DMS114 treated with DMSO at 0.1 percent for 48 hours (cell line): ENCODE measurements around the gene LRIT1.

Source experiments
- DNase-seq: peaks from one replicate; lab custom pipeline; 2025; ENCODE audit not compliant: unreplicated experiment; lab: John Stamatoyannopoulos, UW

The LRIT1 gene

DNA sequence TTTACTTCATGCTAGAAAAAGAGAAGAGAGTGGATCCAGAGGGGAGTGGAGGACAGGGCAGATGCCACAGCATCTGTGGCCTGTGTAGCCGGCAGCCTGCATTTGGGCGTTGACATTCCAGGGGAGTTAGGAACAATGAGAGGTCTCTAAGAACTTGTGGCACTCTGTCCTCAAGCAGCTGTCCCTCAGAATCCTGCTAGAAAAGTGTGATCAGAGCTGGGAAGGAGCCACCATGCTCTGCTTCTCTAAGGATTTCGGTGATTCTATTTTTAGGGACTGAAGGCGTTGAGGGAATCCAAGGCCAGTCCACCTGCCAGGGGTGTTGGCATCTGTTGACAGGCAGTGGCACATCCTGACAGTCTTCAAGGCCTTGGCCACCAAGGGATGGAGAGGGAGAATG is 23.6 kb downstream of the LRIT1 start:
- DNase-seq, result no peak

DNA sequence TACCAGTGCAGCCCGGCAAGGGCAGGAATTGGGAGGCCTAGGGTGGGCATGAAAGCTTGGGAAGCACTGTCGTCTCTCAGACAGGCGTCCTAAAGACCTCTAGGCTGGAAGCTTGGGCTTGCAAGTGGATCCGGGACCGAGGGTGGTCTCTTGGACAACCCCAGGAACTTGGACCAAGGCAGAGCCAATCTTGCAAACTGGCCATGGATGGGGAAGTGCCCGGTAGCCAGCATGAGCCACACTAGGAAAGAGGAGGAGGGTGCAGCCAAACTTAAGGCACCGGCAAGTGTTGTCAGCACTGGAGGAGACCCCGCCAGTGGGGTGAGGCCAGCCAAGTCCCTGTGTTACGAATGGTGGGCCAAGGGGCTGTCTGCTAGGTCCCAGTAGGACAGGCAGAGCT is 24.5 kb downstream of the LRIT1 start:
- DNase-seq, result no peak

DNA sequence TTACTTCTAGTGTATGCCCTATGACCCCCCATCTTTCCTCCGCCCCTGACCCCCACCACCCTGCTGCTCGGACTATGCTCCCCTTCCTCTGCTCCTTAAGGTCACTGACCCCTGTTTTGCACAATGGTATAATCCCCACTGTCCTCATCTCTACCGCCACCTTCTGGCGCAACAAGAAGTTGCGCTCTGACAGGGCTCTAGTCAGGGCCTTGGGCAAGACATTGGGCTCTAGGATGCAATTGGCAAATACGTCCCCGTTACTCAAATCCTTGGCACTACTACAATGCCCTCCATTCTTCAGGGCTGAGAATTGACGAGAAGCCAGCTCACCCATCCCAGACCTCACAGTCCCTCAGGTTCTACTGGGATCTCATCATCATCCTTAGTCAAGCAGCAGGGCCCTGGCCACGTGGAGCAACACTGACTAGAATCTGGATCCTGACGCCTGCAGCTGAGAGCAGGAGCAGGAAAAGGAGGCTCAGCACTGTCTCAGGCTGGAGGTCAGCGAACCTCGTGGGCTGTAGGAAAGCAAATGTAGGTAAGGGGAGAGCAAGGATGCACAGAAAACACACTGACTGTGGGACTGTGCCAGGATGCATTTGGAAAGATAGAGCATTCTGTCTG is 26.6 kb downstream of the LRIT1 start:
- DNase-seq, result no peak

DNA sequence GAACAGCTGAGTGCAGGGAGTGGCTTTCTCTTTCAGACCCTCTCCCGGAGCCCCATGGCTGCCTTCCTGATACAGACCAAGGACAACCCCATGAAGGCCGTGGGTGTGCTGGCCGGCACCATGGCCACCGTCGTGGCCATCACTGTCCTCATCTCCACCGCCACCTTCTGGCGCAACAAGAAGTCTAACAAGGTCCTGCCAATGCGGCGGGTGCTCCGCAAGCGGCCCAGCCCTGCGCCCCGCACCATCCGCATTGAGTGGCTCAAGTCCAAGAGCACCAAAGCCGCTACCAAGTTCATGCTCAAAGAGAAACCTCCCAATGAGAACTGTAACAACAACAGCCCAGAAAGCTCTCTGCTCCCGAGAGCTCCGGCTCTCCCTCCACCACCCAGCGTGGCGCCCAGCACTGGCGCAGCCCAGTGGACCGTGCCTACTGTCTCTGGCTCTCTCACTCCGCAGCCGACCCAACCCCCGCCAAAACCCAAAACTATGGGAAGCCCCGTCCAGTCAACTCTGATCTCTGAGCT is 27.2 kb downstream of the LRIT1 start:
- DNase-seq, result no peak

DNA sequence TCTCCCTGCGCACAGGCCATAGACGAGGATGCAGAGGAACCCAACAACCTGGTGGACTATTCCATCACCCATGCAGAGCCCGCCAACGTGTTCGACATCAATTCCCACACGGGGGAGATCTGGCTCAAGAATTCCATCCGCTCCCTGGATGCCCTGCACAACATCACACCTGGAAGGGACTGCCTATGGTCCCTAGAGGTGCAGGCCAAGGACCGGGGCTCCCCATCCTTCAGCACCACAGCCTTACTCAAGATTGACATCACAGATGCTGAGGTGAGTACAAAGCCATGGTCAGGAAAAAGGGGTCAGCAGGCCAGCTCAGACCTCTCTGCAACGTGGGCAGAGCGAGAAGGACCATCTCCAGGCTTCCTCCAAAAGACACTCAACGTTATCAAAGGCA is 28.3 kb downstream of the LRIT1 start:
- no peak for DNase-seq

DNA sequence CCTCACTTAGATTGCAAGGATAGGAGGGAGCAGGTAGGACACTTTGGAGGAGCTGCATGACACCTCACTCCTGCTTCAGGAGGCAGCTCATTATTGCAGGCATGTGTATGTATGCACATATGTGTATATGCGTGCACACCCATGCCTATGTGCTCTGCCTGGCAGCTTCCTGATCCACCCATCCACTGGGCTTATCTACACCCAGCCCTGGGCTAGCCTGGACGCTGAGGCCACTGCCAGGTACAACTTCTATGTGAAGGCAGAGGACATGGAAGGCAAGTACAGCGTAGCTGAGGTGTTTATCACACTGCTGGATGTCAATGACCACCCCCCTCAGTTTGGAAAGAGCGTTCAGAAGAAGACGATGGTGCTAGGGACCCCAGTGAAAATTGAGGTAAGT is 29.3 kb downstream of the LRIT1 start:
- no peak for DNase-seq

DNA sequence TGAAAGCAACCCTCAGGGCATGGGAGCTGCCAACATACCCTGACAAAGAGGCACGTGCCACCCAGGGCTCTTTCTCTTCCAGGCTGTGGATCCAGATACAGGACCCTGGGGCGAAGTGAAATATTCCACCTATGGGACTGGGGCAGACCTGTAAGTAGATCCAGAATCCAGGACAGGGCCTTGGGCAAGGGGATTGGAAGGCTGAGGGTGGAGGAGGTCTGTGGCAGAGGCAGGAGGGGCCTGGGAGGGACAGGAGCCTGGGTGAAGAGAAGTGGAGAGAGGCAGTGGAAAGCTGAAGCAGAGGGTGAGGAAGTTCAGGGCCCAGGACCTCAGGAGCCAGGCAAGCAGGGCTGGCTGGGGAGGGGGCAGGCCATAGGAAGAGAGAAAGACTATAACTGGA is 29.8 kb downstream of the LRIT1 start:
- DNase-seq, result no peak

DNA sequence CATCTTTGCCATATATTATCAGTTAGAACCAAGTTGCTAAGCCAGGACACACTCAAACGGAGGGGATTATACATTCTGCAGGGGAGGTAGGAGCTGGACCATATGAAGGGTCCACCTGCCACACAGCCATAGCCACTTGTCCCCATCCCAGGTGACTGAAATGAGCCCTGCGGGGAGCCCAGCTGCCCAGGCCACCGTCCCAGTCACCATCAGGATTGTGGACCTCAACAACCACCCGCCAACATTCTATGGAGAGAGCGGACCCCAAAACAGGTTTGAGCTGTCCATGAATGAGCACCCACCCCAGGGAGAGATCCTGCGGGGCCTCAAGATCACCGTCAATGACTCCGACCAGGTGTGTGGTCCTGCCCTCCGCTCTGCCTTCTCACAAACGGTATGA is 33.3 kb downstream of the LRIT1 start:
- no peak for DNase-seq

DNA sequence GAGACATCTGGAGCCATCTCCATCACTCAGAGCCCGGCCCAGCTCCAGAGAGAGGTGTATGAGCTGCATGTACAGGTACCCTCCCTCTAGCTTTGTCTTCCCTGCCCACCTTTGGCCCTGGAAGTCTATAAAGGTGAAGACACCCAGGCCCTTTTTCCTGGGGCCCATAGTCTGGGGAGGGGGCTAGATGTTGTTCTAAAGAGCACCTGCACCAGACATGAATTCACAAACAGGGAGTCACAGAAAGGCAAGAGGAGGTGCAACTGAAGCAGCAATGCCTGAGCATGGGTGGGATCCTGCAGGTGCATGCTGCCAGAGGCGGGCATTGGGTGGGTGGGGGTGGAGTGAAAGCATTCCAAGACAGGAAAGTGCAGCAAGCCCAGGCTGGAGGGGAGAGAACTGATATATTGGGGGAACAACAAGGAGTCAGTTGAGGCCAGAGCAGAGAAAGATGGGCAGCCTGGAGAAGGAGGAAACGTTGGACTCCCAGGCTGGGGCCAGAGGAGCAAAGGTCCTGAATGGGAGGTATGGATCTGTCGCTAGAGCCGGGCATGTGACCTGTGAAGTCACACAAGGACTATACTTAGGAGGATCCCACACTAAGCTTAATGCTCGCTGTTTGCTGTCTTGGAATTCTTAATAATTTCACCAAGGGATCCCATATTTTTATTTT is 35.4 kb downstream of the LRIT1 start:
- DNase-seq, result no peak

DNA sequence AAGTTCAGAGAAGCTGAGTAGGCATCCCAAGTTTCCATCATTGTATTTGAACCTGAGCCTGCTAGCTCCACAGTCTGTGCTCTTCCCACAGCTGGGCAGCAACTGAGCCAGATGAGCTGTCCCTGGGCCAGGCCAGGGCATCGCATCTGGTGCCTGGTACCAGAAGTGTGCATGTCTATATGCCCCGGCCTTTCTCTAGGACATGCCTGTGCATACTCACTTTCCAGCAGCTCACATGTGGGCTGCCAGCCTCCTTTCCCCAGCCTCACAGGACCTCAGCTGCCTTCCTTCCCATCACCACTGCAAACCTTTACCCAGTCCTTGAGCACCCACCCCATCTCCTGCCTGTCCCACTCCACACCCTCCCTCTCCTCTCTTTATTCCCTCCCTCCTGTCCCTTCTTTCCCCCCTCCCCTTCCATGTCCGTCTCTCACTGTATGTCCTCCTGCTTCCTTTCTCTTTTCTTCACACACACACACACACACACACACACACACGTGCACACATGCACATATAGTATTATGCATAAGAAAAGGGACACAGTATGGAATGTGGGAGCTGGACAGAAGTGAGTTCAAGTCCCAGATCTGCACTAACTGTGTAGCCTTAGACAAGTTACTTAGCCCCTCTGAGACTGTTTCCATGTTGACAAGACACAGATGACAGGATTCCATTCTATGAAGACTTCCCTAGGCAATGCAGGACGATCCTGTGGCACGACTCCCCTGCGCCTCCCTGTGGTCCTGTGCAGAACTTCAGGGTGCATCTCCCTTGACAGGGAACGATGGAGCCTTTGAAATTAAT is 36.1 kb downstream of the LRIT1 start:
- peak; percentile 5 for DNase-seq

DNA sequence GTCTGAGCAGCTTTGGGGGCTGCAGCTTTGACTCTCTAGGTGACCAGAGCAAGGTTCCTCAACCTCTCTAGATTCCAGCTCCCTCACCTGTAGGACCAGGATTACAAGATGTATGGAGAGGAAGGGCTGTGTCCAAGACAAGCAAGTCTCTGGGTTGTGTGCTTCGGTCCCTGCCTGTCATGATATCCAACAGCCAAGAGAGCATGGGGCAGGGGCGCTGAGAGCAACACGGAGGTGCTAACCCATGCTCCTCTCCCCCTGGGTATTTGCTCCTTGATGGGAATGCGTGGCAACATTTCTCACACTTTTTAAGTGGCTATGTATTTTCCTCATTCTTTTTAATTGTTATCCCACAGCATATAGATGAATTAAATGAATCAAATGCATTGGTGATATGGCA is 36.7 kb downstream of the LRIT1 start:
- no peak for DNase-seq

DNA sequence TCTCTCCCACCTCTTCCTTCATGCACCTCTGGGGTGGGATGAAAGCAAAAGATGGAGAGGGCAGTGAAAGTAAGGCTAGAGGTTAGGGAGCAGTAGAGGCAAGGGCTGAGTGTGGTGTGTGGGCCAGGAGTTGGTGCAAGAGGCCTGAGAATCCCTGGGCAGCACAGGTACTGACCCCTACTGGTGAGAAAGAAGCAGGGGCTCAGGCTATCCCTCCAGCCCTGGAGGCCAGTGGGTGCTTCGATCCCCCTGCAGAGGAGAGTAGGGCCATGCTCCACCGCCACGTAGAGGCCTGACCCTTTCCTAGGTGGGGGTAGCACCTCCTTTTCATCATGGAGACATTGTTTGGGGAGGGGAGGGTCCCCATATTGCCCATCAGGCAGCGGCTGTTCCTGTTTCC is 37.2 kb downstream of the LRIT1 start:
- DNase-seq, result no peak

DNA sequence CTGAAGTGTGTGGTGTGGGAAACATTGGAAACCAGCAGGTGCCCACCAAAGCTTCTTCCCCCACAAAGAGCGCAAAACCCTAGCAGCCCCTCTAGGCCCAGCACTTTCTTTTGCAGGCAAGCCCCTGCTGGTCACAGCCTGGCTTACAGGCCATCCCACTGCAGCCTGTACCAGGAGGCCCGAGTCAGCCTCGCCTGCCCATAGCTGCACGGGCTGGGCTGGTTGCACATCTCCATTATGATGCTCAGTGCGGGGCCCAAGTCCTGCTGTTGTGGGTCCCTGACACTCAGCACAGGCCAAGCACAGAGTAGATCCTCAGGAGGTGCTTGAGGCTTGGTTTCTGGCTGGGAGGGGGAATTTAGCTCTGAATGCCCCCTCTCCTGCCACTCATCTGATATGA is 39.0 kb downstream of the LRIT1 start:
- no peak for DNase-seq

DNA sequence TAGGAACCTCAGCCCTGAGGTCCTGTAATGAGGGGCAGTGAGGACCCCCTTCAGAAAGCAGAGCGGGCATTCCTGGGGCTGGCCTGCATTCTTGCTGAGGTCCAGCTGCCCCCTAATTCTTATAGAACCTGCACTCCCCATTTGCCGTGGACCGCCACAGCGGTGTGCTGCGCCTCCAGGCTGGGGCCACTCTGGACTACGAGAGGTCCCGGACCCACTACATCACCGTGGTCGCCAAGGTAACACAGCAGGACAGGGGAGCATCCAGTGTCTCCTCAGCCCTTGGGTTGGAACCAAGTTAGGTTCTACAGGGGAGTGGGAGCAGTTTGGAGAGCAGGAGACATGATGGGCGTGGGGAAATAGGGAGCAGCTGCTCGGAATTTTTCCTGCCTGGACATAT is 39.7 kb downstream of the LRIT1 start:
- DNase-seq, result no peak

DNA sequence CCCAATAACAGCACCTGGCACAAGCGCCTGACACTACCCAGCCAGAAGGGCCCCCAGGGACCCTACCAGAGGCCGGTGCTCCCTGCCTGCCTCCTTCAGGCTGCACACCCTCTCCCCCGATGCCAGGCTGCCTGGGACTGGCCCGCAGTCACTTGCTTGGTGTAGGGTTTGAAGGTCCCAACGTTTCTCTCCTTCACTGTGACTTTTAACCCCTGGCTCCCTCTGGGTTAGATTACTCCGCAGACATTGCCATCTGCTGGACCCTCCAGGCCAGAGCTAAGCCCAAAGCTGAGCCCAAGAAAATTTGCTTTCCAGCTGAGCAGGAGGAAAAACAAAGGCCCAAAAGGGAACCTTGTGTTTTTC is 40.1 kb downstream of the LRIT1 start:
- no peak for DNase-seq

DNA sequence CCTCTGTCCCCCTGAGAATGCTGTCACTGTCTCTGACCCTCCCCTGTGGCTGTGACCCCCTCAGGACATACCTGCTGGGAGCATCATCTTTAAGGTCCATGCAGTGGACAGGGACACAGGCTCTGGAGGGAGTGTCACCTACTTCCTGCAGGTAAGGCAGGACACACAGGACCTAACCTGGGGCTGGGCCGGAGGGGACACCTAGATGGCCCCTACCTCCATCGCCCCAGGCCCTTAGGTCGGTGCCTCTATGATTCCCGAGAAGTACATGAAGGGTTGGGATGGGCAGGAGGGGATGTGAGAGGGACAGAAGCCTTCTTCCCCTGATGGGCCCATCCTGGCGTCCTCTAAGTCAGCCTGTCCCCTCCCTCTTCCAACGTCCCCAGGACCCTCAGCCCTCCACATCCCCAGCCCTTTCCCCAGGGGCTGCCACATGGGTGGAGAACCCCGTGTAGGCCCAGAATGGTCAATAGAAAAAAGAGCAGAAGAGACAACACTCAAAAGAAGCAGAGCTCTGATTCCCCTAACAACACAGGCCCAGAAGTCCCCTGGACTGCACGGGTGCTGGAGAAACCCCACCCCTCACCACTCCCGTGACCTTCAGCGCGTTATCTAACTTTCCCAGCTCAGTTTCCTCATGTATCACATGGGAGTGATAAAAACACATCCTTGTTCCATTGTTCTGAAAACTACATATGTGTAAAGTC is 40.7 kb downstream of the LRIT1 start:
- DNase-seq, result no peak

DNA sequence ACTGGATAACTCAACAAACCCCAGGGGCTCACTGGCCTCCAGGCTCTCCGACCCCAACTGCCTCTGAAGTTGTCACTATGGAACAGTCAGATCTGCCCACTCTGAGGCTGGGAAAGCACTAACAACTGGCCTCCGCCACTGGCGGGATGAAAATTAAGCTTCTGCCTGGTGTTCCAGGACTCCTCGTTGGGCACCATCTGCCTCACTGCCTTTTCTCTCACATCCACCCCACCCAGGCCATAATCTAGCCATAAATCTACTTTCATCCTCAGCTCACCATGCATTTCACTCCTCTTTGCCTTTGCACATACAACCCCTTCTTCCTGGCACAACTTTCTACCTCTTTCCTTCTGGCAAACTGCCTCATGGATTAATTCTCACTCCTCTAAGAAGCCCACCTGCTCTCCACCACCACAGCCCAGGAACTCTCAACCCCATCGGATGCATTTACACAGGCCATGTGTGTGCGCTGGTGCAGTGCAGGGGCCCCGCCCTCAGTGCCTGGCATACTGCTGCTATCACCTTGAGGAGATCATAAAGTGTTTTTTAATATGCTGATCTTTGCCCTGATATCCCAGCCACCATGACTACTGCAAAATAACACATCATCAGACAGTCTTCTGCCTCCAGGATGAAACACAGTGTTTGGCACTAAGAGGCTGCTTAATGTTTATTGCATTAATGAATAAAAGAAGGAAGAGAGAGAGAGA is 43.0 kb downstream of the LRIT1 start:
- no peak for DNase-seq

DNA sequence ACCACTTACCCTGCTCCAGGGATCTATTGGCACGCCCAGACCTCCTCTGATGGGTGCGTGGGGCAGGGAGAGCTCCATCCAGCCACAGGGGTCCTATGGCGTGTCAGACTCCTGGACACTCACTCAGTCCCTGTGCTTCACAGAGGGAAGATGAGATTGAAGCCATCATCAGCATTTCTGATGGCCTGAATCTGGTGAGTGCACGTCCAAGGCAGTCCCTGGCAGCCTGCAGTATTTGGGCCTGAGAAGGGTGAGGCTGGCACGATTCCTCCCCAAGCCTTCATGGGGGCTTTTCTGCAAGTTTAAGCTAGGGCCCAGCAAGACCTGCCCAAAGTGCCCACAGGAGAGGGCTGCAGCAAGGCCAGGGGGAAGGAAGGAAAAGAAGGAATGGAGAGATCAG is 43.7 kb downstream of the LRIT1 start:
- DNase-seq, result no peak

DNA sequence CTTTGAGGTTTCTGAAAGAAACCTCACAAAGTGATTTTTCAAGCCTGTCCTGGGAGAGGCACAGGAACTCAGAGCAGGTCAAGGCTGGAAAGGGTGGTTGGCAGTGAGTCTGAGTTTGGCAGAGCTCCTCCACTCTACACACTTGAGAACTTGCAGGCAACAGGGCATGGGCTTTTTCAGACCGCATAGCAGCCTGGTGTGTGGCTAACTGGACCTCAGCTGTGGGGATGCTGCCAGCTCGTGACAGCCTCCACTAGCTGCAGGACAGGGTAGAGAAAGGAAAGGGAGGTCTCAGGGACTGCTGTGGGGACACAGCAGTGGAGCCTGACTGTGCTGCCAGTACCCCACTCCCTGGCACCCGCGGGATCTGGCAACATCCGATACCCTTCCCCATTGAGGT is 44.4 kb downstream of the LRIT1 start:
- no peak for DNase-seq

DNA sequence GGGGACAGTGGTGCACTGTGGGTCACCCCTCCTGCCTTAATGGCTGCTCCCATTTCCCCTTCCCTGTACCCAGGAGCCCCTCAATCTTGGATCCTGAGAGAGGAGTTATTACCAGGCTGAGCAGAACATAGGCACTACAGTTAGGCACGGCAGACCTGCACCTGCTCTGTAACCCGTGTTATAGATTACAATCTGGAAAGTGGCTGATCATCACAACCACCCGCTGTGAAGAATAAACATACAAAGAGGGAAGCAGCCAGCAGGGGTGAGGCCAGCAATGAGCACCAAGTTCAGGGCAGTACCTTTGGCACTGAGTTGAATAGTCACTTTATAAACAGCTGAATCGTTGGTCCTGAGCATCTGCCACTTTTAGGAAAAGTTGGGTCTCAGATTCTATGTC is 45.3 kb downstream of the LRIT1 start:
- no peak for DNase-seq
